GM12801 (cell line): Measurements from ENCODE around the gene MBD3L3.
"Not testable (repeated sequence)": the region's sequence is repeated elsewhere in the genome, so short reads cannot be mapped to it uniquely, and the experiment has no call there.

Experiments used
- TF ChIP-seq, protein P1 (sequence below): IDR thresholded peaks from one replicate; pipeline ENCODE4 v1.5.1; 2011; ENCODE audit warnings: control low read depth; ENCODE audit not compliant: insufficient read length; ENCODE audit errors: extremely low read depth

MBD3L3 gene

DNA sequence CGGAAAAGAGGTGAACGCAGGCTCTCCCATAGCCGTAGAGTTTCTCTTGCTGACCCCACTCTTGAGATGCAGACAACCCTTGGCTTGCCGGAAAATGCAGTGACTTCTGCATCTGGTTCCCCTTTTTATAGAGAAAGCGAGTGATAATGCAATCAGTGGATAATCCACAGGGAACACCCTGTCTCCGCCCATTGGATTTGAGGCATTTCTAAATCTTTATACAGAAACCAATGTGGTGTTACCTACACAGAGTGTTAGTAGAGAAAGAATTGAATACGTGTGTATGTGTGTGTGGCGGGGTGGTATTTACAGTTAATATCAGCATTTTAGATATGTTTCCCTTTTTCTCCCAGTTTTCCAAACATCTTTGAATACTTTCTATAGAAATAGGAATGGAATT lies at the start of gene MBD3L3:
MBD3L3 (minus strand) TSS at position 101 of the 400 bp plus-strand sequence; CDS start at position 30, 71 bp downstream.
- TF ChIP-seq, protein P1, sequence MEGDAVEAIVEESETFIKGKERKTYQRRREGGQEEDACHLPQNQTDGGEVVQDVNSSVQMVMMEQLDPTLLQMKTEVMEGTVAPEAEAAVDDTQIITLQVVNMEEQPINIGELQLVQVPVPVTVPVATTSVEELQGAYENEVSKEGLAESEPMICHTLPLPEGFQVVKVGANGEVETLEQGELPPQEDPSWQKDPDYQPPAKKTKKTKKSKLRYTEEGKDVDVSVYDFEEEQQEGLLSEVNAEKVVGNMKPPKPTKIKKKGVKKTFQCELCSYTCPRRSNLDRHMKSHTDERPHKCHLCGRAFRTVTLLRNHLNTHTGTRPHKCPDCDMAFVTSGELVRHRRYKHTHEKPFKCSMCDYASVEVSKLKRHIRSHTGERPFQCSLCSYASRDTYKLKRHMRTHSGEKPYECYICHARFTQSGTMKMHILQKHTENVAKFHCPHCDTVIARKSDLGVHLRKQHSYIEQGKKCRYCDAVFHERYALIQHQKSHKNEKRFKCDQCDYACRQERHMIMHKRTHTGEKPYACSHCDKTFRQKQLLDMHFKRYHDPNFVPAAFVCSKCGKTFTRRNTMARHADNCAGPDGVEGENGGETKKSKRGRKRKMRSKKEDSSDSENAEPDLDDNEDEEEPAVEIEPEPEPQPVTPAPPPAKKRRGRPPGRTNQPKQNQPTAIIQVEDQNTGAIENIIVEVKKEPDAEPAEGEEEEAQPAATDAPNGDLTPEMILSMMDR: not testable (repeated sequence)

DNA sequence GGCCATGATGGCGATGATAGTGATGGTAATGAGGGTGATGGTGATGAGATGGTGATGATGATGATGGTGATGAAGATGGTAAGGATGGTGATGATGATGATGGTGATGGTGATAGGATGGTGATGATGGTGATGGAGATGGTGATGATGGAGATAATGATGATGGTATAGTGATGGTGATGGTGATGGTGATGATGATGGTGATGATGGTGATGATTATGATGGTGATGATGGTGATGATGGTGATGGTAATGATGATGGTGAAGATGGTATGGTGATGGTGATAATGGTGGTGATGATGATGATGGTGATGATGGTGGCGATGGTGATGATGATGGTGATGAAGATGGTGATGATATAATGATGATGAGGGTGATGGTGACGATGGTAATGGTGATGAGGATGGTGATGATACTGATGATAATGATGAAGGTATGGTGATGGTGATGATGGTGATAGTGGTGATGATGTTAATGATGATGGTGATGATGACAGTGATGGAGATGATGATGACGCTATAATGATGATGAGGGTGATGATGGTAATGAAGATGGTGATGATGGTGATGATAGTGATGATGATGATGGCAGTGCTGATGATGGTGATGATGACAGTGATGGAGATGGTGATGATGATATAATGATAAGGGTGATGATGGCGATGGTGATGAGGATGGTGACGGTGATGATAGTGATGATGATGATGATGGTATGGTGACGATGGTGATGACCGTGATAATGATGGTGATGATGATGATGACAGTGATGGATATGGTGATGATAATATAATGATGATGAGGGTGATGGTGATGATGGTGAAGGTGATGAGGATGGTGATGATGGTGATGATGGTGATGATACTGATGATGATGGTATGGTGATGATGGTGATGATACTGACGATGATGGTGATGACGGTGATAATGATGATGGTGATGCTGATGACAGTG lies 48.5 kb upstream of the MBD3L3 start:
- TF ChIP-seq, protein P1: no peak

DNA sequence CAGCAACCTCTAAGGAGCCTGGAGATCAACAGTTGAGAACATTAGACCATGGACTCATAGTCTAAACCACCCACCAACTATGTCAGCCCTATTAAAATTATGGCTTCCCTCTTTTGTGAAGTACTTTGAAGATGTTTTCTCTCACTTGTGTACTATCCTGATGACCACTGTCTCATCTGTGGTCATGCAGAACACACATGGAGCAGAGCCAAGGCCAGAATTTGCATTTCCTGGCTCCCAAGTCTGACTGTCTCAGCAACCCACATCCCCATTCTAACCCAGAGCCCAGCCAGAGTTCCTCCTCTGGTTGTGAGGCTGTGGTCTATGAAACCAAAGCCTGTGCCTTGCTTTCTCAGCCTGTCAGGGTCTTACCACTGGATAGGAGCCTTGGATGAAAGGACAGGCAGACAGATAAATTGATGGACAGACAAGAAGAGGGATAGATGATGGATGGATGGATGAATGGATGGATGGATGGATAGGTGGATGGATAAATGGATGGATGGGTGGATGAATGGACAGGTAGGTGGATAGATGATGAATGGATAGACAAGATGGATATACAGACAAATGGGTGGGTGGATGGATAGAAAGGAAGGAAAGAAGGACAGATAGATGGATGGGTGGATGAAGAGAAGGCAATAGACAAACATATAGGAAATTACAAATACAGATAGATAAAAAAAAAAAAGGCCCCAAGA lies 46.4 kb upstream of the MBD3L3 start:
- TF ChIP-seq, protein P1: no peak

DNA sequence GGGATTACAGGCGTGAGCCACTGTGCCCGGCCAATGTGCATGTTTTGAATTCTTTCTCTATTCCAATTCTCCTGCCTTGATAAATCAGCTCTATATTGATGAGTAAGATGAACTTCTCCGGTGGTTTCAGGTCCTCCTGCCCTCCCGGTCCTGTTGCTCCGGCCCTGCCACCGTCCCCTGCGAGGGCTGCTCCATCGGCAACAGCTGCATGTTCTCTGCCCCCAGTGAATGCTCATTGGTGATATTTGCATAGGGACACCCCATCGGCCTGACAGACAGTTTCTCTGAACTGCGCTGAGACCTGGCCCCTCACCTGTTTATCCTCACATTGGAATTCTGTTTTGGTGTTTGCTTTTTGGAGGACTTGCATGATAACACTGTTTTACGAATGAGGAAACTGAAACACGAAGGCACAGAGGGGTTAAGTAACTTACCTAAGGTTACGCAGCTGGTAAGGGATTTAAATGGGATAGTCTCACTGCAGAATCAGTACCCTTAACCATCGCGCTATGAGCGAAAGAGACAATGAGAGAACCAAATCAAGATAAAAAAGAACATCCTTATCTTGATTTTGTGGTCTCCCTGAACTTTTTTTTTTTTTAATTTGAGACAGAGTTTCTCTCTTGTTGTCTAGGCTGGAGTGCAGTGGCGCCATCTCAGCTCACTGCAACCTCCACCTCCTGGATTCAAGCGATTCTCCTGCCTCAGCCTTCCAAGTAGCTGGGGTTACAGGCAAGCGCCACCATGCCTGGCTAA lies 43.2 kb upstream of the MBD3L3 start:
- TF ChIP-seq, protein P1: no peak

DNA sequence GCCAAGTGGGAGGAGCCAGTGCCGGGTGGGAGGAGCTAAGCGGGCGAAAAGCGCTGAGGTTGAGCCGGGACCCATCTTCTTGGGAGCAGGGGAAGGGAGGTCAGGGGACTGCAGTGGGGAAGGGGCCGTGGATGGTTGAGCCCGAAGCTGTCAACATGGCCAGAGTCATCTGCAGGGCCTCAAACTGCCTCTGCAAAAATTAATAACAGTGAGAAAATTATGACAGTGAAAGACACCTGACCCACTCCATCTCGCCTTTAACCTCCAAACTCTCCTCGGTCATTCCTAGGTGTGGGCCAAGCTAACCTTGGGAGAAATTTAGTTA lies 41.1 kb upstream of the MBD3L3 start:
- TF ChIP-seq, protein P1: no peak

DNA sequence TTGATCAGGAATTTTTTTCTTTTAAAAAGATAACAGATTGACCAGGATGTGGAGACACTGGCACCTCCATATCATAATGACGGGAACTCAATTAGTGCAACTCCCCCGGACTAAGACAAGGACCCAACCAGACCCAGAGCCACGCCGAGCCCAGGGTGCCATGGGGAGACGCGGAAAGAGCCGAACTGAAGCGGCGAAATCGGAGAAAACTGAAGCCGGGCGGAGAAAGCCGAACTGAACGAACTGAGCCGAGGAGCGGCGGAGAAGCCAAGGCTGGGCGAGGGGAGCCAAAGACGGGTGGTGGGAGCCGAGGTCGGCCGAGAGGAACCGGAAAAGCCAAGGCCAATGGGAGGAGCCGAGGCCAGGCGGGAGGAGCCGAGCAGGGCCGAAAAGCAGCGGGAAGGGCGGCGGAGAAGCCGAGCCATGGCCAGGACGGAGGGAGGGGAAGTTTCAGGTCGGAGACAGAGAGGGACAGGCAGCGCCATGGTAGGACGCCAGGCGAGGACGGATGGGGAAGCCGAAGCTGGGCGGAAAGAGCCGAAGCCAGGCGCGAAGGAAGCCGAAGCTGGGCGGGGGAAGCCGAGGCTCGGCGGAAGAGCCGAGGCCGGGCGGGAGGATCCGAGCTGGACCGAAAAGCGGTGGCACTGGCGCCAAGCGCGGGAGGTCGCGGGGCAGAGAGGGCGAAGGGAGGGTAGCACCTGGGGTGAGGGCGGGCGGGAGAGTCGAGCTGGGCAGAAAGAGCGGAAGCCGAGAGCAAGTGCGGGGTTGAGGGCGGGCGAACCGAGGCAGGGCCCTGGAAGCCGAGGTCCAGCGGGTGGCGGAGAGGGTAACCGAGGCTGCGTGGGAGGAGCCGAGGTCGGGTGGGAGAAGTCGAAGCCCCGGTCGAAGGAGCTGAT lies 40.5 kb upstream of the MBD3L3 start:
- TF ChIP-seq, protein P1: no peak
